Type B pancreatic cell (in vitro differentiated cells): ENCODE data around the gene B9D2. TPM values are rescaled to one million over a fixed set of nuclear protein-coding genes. Genes with fewer than 3 reads are reported as not detected.

Source experiments
- DNase-seq: peaks from one replicate; pipeline ENCODE4 v3.0.0; 2021; ENCODE audit warnings: mixed read lengths; ENCODE audit not compliant: unreplicated experiment; ENCODE audit errors: extremely low spot score
- H3K27ac Mint-ChIP-seq: 2 replicates; pipeline ENCODE4 v1.8.0; 2021; ENCODE audit warnings: mild to moderate bottlenecking, mixed read lengths
- H3K27me3 Mint-ChIP-seq: 2 replicates; pipeline ENCODE4 v1.8.0; 2021; ENCODE audit warnings: mixed read lengths
- H3K36me3 Mint-ChIP-seq: 2 replicates; pipeline ENCODE4 v1.8.0; 2021; ENCODE audit warnings: mixed read lengths
- H3K4me1 Mint-ChIP-seq: one replicate; pipeline ENCODE4 v1.8.0; 2021; ENCODE audit warnings: mixed read lengths; ENCODE audit not compliant: unreplicated experiment
- H3K4me3 Mint-ChIP-seq: 2 replicates; pipeline ENCODE4 v1.8.0; 2021; ENCODE audit warnings: mild to moderate bottlenecking, mixed read lengths
- H3K9me3 Mint-ChIP-seq: 2 replicates; pipeline ENCODE4 v1.8.0; 2021; ENCODE audit warnings: mixed read lengths
- CTCF ChIP-seq: fragments of 200-600 bp; sonication (generic); conservative IDR thresholded peaks from 2 replicates; pipeline ENCODE4 v1.5.0; 2021; ENCODE audit warnings: antibody characterized with exemption, mild to moderate bottlenecking
- long read RNA-seq: library from polyadenylated mRNA; unstranded; transcript quantifications from one replicate; pipeline ENCODE4 v2.0.0, GENCODE V29; 2020
- total RNA-seq: library from RNA; stranded (reverse); gene quantifications from 2 replicates; pipeline ENCODE4 v1.2.1, GENCODE V29; 2021; ENCODE audit warnings: low replicate concordance

Gene B9D2
- 4.8 and 8.8 TPM in 2 replicates for total RNA-seq
- long read RNA-seq, partial matches to known transcripts, result 0 of 2 reads
- long read RNA-seq, other reads (novel, unspliced or antisense), result 0 of 2 reads

- peaks cover 14% of the 10 kb centered on the region for H3K4me1 Mint-ChIP-seq
- peaks cover 3% of the 10 kb centered on the region for H3K36me3 Mint-ChIP-seq
Observed at GRCh38 chr19:41363753-41364523, at the start of gene B9D2. B9D2 (minus strand) TSS chr19:41364149; CDS start chr19:41363519, 630 bp downstream.

GRCh38 chr19:41412953-41413352 lies 49.0 kb upstream of the B9D2 start:
- no peak overlapping the region for H3K27ac Mint-ChIP-seq
- no peak for TF ChIP-seq CTCF
- peaks cover under 1% of the 10 kb centered on the region for H3K36me3 Mint-ChIP-seq
- H3K4me1 Mint-ChIP-seq, result peaks cover 8% of the 10 kb centered on the region
- no peak overlapping the region for H3K4me3 Mint-ChIP-seq
- no peak for DNase-seq
- no peaks in the 10 kb centered on the region for H3K9me3 Mint-ChIP-seq
- H3K27me3 Mint-ChIP-seq, result no peaks in the 10 kb centered on the region

More at GRCh38 chr19:41363753-41364523, at the start of gene B9D2:
- Mint-ChIP-seq H3K4me3 (peak within 1 kb of the TSS; percentile 96), H3K27me3 (no peaks in the 10 kb centered on the region), H3K9me3 (no peaks in the 10 kb centered on the region), H3K27ac (peak within 1 kb of the TSS; percentile 100)
- DNase-seq, result peak; percentile 97
- no peak for TF ChIP-seq CTCF

GRCh38 chr19:41411968-41412265 lies 48.0 kb upstream of the B9D2 start:
- Mint-ChIP-seq H3K9me3 (no peaks in the 10 kb centered on the region), H3K4me3 (no peak overlapping the region), H3K27me3 (no peaks in the 10 kb centered on the region), H3K27ac (no peak overlapping the region), H3K4me1 (peaks cover 15% of the 10 kb centered on the region), H3K36me3 (no peaks in the 10 kb centered on the region)
- TF ChIP-seq CTCF, result no peak
- DNase-seq, result no peak

- Mint-ChIP-seq H3K36me3 (no peaks in the 10 kb centered on the region), H3K27ac (no peak overlapping the region), H3K4me1 (peaks cover 17% of the 10 kb centered on the region), H3K27me3 (no peaks in the 10 kb centered on the region), H3K4me3 (no peak overlapping the region), H3K9me3 (no peaks in the 10 kb centered on the region)
- no peak for TF ChIP-seq CTCF
- no peak for DNase-seq
Observed at GRCh38 chr19:41411100-41411967, 47.4 kb upstream of the B9D2 start.

GRCh38 chr19:41410336-41411054 lies 46.5 kb upstream of the B9D2 start:
- no peak for DNase-seq
- no peak for TF ChIP-seq CTCF
- Mint-ChIP-seq H3K4me1 (peaks cover 17% of the 10 kb centered on the region), H3K27me3 (no peaks in the 10 kb centered on the region), H3K36me3 (no peaks in the 10 kb centered on the region), H3K9me3 (no peaks in the 10 kb centered on the region), H3K4me3 (no peak overlapping the region), H3K27ac (peak overlapping the region; percentile 50)
